Measurements from ENCODE around the gene TRAPPC2L.

Gene TRAPPC2L

DNA sequence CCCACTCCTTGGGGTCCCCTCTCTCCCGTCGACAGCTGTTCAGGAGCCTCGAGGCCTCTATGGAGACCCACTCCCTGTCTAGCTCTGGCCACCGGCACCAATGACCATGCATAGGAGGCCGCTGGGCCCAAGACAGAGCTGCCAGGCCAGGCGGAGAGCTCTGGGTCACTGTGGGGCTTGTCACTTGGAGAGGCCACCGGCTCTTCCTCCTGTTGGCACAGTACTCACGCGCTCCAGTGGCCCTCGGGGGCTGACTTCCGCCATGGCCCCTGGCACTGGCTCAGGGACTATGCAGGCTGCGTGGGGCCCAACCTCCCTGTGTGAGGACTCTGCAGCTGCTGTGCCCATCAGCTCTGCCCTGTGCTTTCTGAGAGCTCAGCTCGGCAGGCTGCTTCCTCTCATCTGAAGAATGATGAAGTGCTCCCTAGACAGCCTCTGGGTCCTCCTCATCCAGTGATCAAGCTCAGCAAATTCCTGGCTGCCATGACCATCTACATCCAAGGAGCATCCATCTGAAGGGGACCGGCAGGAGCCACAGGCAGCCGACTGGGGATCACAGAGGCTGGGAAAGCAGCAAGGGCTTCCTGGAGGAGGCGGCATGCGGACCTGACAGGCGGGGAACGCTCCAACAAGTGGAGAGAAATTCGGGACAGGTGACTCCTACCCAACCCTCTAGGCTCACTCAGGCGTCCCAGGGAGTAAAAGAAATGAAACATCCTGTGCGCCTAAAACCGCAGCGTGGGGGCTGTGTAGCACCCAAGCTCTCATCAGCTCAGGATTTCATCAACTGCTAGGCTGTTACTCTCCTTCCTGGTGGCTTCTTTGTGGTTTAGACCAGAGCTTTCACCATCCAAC lies 17.0 kb upstream of the TRAPPC2L start:
- DNase-seq, result no peak

DNA sequence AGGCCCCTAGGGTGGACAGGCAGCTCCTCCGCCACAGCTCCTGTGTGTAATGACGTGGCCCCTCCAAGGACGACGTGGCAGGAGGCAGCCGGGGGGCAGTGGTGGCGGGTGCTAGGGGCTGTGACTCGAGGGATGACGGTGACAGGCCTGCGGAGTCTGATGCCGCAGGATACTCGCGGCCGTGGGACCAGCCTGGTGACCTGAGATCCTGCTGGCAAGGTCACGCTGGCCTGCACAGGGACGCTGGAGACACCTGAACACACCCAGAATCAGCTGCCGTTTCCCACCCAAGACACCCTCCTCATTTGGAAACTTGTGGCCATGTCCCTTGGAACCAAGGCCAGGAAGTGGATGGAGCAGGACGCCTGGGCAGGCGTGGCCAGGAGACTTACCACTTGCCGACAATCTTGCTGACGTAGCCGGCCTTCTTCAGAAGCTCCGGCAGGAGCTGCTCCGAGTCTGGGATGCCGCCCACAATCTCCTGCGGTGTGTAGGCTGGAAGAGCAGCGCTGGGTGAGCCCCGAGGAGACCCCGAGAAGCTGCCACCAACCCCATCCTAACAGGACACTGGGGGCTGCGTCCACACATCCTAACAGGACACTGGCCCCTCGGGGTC lies 16.2 kb upstream of the TRAPPC2L start:
- DNase-seq, result no peak

DNA sequence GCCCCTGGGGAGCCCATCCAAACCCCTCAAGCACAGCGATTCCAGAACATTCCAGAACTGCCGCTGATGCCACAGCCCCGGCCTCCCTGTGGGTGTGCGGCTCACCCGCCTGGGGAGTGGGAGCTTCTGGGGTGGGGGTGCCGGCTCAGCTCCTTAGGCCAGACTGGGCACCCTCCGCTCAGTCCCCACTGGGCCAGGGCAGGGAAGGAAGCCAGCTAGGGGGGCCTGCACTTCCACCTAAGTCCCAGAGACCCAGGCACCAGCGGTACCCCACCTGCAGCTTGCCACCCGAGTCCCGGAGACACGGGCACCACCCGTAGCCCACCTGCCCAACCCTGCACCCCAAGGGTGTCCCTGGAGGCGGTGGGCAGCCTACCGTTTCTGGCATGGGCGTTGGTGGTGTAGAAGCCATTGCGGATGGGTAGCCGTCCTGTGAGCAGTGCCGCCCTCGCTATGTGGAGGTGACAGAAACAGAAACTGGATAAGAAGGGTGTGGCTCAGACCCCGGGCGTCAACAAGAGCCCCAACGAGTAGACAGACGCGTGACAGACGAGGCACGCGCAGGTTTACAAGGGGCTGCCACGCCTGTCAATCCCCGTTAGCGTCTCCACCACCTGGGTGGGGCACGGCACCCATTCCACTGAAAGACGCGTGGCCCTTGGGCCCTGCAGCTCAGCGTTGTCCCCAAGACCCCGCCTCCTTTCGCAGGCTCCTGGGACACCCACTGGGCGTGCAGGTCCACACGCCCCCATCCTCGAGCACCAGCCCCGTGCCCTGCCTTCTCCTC lies 15.2 kb upstream of the TRAPPC2L start:
- DNase-seq, result no peak

DNA sequence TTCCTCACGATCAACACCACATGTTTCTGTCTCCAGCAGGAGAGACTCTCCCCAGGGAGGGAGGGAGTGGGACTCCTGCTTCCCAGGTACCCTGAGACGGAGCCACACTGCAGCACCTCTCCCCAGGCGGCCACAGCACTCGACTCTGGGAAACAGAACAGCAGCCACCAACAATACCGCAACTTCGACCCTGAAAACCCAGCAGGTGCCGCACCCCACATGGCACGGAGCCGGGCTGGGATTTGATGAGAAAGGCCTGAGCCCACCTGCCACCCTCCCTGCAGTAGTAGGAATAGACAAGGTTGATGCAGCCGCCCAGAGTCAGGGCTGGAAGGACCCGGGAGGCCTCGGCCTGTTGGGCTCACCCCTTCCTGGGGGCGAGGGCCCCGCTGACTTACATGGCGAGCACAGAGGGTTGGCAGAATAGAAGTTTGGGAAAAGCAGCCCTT lies 14.6 kb upstream of the TRAPPC2L start:
- DNase-seq, result no peak

DNA sequence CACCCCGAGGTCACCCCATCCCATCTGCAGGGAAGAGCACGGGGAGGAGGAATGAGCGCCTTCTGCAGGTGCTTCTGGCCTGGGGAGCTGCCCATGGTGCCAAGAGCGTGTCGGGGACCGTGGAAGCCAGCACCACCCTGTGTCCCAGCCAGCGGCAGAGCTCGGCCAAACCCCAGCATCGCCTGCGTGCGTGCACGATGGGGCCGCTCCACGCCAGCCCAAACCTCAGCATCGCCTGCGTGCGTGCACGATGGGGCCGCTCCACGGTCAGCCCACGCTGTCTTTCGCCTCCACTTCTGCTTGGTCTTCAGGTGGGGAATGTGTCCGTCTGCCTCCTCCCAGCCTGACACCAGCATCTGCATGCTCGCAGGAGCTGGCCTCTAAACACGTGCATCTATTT lies 14.1 kb upstream of the TRAPPC2L start:
- DNase-seq, result no peak

DNA sequence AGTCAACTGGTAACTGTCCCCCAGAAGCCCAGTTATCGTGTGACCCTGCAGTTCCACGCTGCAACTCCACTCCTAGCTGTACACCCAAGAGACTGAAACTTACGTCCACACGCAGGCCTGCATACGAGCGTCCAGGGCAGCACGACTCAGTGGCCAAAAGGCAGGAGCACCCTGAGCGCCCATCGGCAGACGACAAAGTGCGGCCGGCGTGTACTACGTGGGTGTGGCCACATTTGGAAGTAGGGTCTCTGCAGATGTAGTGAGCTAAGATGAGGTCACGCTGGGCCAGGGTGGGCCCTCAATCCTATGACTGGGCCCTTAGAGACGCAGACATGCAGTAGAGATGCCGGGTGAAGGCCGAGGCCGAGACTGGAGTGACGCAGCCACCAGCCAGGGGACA lies 13.7 kb upstream of the TRAPPC2L start:
- no peak for DNase-seq

DNA sequence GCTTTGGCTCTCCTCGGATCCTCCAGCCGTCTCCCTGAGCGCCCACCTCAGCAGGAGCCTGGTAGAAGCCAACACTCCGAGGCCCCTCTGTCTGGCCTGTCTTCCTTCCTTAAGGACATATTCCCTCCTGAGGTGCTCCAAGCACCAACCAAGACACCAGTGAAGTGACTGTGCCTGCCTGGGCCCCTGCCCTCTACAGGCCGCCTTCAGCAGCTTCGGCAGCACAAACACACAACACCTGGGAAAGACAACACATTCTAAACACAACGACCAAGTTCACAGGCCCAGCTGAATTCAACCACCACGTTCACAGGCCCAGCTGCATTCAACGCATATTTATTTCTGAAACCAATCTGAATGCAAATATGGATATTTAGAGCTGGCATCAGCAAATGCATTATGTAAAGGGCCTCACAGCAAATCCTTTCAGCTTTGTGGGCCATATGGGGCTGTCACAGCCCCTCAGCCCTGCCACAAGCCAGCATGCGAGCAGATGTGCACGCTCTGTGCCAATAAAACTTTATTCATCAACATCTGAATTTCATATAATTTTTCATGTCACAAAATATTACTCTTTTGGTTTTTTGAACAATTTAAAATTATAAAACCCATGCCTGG lies 12.4 kb upstream of the TRAPPC2L start:
- no peak for DNase-seq

DNA sequence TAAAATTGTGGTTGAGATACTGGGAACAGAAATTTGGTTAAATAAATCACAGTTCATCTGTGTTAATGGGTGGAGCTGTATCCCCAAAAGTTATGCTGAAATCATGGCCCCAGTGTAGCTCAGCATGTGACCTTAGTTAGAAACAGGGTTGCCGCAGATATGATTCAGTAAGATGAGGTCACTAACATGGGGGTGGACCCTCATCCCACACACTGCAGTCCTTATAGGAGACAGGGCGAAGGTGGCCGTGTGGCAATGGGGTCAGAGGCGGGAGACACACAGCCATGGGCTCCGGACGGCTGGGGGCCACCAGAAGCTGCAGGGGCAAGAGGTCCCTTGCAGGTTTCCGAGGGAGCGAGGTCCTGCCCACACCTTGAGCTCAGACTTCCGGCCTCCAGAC lies 10.8 kb upstream of the TRAPPC2L start:
- DNase-seq, result no peak

DNA sequence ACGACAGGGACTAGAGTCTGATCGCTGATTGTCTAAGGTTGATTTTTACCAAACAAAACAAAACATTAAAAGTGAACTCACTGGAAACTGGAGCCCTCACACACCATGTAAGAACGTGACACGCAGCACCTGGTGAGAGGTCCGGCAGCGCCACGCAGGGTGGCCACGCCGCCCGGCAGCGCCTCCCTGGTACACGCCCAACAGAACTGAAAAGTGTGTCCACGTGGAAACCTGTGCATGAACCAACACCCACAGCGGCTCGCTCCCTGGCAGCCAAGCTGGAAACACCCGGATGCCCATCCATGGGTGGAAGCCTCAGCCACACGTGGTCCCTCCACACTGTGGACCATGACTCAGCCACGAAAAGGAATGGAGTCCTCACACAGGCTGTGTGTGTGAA lies 9.3 kb upstream of the TRAPPC2L start:
- DNase-seq, result no peak

DNA sequence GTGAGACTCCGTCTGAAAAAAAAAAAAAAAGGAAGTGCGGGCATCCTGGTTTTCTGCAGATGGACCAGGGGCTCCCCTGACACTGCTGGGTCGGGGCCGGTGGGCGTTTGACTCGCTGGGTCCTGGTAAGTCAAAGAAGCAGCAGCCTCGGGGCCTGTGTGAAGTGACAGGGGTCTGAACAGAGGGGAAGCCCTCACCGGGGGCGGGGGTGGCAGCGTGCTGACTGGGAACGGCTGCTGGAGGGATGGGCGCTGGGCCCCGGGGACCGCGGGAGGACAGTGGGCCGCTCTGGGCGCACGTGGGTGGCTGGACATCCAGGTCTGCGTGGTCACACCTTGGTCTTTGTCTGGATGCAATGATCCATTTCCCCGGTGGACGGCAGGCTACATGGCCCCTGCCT lies 8.4 kb upstream of the TRAPPC2L start:
- DNase-seq, result no peak

DNA sequence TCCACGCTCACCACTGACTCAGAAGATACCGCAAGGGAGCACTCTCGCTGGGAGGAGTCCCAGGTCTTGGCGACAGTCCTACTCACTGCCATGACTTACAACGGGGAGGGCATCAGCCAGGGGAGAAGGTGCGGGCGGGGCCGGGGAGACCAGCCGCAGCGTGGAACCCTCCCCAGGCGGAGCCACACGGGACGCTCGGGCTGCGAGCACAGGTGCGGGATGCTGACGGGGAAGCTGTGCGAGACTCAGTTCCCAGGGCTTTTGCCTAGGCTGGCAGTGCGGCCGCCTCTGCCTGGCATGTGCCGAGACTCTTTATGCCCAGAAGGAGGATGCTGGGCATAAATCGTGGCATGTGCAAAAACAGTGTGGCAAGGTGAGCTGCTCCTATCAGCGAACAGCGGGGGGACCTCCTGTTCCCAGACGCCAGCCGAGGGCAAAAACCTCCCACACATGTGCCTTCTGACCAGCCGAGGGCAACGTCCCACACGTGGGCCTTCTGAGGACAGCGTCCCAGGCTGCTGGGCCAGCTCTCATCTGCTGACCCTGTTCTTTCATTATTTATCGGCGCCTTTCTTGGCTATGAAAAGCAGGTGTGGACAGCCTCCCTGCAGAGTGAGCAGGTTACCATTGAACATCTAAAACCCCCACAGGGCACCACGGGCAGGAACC lies 6.3 kb upstream of the TRAPPC2L start:
- DNase-seq, result no peak

DNA sequence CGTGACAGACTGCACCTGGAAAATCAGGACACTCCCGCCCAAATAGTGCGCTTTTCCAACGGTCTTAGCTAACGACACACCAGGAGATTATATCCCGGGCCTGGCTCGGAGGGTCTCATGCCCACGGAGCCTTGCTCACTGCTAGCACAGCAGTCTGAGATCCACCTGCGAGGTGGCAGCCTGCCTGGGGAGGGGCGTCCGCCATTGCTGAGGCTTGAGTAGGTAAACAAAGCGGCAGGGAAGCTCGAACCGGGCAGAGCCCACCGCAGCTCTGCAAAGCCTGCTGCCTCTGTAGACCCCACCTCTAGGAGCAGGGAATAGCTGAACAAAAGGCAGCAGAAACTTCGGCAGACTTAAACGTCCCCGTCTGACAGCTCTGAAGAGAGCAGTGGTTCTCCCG lies 5.3 kb upstream of the TRAPPC2L start:
- no peak for DNase-seq

DNA sequence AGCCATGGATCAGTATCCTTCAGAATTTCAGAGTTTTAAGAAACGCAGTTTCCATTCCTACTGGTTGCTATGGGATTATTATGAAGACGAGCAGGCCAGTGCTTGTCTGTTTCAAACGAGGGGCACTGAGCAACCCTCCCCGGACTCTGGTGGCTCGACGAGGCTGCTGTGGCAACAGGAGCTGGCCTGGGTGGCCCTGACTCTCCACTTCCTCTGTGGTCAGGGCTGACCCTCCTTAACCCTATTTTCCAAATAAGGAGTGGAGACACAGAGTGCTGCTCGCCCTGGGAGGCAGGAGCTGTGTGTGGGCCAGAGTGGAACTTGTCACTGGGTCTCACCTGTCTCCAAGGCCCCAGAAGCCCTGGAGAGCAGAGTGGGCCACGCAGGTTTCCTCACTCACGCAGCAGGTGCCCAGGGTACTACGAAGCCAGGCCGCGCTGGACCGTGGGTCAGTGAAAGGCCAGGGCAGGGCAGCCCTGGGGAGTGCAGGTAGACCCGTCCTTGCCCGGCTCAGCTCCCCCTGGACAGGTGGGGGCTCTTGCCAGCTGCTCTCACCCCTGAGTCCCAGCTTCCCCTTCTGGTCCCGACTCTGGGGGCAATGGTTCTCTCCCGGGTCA lies 3.5 kb upstream of the TRAPPC2L start:
- no peak for DNase-seq

DNA sequence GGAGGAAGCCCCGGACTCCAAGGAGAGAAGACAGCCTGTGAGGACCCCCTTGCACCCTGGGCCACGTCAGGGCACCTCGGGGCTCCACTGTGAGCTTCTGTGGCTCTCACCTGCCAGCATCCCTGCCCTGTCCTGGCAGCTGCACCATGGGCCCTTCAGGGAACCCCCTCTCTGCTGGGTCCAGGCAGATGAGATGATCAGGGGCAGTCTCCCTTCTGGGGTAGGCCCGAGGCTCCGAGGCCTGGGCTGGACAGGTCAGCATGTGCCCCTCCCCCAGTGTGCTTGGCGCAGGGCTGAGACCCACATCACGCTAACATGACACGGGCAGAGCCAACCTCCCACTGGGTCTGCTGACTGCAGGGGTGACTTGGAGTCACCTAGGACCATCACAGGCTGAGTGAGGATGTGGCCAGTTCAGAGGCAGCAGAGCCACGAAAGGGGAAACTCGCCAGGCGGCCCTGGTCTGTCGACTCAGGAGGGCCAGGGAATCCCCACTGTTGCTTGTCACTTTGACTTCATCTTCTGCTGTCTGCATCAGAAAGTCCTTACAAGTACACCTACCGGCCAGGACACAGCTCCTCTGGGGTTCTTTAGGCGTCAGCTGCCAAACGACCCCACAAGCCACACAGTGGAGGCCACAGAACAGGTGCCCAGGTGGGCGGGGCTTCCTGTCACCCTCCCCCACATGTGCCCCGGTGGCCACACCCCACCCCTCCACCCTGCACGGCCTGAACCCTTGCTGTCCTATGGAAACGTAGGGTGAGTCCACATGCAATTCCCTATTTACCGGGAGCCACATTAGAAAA lies 2.4 kb upstream of the TRAPPC2L start:
- no peak for DNase-seq

DNA sequence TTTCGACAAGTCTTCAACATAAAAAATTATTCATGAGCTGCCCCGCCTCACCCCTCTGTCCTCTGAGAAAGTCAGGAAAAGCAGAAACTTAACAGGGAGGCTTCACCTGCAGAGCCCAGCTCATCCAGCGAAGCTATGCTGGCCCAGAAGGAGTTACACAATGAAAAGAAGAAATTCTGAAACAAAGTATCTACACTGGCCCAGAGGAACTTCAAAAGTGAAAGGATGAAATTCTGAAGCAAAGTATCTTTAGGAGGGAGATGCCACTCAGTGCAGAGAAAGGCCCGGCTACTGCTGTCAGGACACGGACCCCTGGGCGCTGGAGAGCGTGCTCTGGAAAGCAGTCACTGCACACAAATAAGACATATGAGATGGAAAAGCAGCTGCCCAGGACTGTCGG lies 1.8 kb upstream of the TRAPPC2L start:
- no peak for DNase-seq

DNA sequence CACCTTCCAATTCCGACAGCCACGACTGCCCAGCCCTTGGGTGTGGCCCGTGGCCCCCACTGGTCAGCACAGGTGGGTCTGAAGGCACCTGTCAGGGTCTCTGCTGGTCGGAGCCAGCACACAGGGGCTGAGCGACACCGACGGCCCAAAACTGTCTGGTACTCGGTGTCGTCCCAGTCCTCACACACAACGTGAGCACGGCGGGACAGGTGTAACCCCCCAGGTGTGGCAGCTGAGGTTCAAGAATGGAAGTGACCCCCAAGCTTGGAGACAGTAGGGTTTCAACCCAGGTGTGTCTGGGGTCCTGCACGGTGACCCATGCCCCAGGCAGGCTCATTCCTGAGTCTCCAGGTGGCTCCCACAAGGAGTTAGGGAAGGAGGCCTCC lies 1.2 kb upstream of the TRAPPC2L start:
- no peak for DNase-seq

DNA sequence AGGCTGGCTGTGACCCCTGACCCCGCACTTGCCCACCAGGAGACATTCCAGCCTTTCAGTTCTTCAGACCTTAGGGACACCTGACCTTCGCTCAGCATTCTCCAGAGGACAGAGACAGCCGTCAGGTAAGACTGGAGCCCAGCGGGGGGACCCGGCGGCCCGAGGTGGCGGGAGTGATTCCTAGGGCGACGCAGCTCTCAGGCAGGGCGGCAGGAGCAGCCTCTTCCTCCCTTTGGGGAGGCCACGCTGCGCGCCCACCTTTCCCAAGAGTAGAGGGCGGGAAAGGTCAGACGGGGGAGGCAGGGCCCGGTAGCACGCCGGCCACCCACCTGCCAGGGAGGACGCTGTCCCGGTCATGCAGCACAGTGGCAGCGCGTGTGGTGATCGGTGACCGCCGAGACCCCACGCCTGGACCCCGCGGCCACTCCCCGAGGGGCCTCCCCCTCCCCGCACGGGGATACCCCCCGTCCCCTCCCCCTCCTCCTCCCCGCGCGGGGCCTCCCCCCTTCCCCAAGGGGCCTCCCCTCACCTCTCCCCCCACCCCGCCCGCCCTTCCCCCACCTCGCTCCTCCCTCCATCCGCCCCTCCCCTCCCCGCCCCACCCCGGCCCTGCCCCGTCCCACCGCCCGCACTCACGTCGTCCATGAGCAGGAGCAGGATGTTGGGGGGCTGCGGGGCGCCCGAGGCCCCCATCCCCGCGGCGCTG lies 652 bp upstream of the TRAPPC2L start:
- DNase-seq, result no peak

DNA sequence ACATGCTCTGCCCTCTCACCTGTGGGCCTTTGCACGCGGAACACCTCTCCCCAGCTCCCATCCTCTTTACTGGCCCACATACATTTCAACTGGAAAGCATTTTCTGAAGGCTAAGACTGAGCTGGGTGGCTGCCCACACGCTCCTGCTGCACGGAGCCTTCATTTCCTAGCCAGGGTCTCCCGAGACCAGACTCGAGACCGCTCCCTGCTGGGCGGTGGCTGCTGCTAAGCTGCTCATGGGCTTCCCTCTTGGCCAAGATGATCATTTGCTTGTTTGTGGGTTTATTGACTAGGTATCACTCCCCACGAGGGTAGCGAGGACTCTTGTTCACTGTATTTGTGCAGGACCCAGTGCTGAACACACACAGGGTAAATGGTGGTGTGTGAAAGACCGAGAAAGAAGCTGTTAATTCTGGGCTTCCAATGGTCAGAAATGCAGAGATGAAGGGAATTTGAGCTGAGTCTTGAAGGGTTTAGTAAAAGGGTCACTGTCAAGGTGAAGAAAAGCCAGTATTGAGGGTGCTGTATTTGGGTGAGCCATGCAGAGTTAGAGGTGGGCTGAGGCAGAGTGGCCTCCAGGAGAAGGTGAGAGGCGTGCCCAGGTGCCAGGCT lies 907 bp downstream of the TRAPPC2L start:
- DNase-seq, result peak; percentile 48

DNA sequence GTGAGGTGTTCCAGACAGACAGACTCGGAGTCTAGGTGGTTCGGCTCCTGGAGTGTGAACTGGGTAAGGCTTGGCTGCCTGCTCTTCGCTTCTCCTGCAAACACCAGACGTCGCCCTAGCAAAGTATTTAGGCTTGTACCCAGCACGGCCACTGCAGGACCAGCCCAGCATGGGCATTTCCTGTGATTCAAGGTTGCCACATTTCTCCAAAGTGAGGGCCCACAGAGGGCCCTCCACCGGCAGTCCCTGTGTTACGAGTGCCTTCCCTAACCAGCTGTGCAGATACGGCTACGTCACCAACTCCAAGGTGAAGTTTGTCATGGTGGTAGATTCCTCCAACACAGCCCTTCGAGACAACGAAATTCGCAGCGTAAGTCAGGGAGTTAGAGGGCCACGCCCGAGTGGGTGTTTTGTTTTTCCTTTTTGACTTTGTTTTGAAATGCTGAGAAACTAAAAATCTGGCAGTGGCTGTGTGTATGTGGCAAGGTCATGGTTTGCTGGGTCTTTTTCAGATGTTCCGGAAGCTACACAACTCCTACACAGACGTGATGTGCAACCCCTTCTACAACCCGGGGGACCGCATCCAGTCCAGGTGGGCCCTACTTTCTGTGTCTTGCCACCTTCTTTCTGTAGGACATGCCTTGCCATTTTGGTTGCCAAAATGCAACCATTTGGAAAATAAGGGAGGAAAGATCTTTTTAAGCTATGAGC lies 2.6 kb downstream of the TRAPPC2L start:
- DNase-seq, result no peak

DNA sequence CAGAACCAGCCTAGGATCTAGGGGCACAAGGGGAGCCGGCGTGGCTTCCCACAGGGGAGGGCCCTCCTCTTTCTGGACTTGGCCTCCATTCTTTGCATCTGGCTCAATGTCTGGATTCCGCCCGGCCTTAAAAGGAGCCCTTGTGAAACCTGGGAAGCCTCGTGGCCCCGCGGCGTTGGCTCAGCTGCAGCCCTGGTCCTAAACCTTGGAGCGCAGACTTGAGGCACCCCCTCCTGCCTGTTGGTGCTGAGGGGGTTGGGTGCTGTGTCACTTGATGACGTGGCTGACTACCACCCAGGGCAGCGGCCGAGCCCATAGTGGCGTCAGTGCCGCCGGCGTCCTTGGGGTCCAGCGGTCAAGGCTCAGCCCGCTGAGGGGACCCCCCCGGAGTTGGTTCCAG lies 4.4 kb downstream of the TRAPPC2L start:
- no peak for DNase-seq
